Raji (cell line): ENCODE results near the gene API5.

Experiments used
- POLR2A ChIP-seq: IDR thresholded peaks from 2 replicates; pipeline ENCODE4 v1.6.1; 2011; ENCODE audit warnings: low read depth, low read length, control low read depth; ENCODE audit not compliant: insufficient read depth

API5 gene

GRCh38 chr11:43392713-43393112 lies 80.9 kb downstream of the API5 start:
- no peak for TF ChIP-seq POLR2A

- TF ChIP-seq POLR2A, result no peak
Measured at GRCh38 chr11:43393765-43394355, 82.1 kb downstream of the API5 start.
